ENCODE measurements around the gene LIMCH1.
"Not testable (repeated sequence)": the region's sequence is repeated elsewhere in the genome, so short reads cannot be mapped to it uniquely, and the experiment has no call there.

LIMCH1 gene

GRCh38 chr4:41645728-41646390 lies 107.9 kb downstream of the LIMCH1 start:
- no peak for FAIRE-seq

GRCh38 chr4:41646862-41647261 lies 108.9 kb downstream of the LIMCH1 start:
- no peak for FAIRE-seq

- no peak for FAIRE-seq
Measured at GRCh38 chr4:41647383-41647782, 109.4 kb downstream of the LIMCH1 start.

GRCh38 chr4:41651150-41651549 lies 113.2 kb downstream of the LIMCH1 start:
- not testable (repeated sequence) for FAIRE-seq

GRCh38 chr4:41652971-41653370 lies 115.0 kb downstream of the LIMCH1 start:
- no peak for FAIRE-seq

GRCh38 chr4:41653523-41653922 lies 115.6 kb downstream of the LIMCH1 start:
- no peak for FAIRE-seq

- FAIRE-seq = peak; percentile 19
Measured at GRCh38 chr4:41655177-41655576, 117.2 kb downstream of the LIMCH1 start.

GRCh38 chr4:41656106-41656505 lies 118.1 kb downstream of the LIMCH1 start:
- peak; percentile 25 for FAIRE-seq

- peak; percentile 80 for FAIRE-seq
Measured at GRCh38 chr4:41656572-41657520, 118.9 kb downstream of the LIMCH1 start.

GRCh38 chr4:41657561-41657960 lies 119.6 kb downstream of the LIMCH1 start:
- FAIRE-seq = no peak

GRCh38 chr4:41658163-41658562 lies 120.2 kb downstream of the LIMCH1 start:
- FAIRE-seq = no peak

GRCh38 chr4:41660352-41660751 lies 122.4 kb downstream of the LIMCH1 start:
- FAIRE-seq = no peak

GRCh38 chr4:41661442-41662076 lies 123.6 kb downstream of the LIMCH1 start:
- peak; percentile 99 for FAIRE-seq

- no peak for FAIRE-seq
Measured at GRCh38 chr4:41665636-41666207, 127.8 kb downstream of the LIMCH1 start.

- no peak for FAIRE-seq
Measured at GRCh38 chr4:41668024-41668423, 130.1 kb downstream of the LIMCH1 start.

GRCh38 chr4:41670530-41670929 lies 132.6 kb downstream of the LIMCH1 start:
- no peak for FAIRE-seq

GRCh38 chr4:41670982-41671381 lies 133.0 kb downstream of the LIMCH1 start:
- no peak for FAIRE-seq

GRCh38 chr4:41678086-41678816 lies 140.3 kb downstream of the LIMCH1 start:
- FAIRE-seq = no peak

- FAIRE-seq = no peak
Measured at GRCh38 chr4:41678951-41679350, 141.0 kb downstream of the LIMCH1 start.

- no peak for FAIRE-seq
Measured at GRCh38 chr4:41679991-41680390, 142.0 kb downstream of the LIMCH1 start.

GRCh38 chr4:41681054-41681453 lies 143.1 kb downstream of the LIMCH1 start:
- no peak for FAIRE-seq

GRCh38 chr4:41683326-41683725 lies 145.4 kb downstream of the LIMCH1 start:
- FAIRE-seq = no peak

GRCh38 chr4:41686893-41687292 lies 148.9 kb downstream of the LIMCH1 start:
- FAIRE-seq = no peak
